ENCODE data around the gene SPARC.

The SPARC gene

GRCh38 chr5:151657114-151657513 is 29.6 kb downstream of the SPARC start:
- no peak for DNase-seq

GRCh38 chr5:151656311-151656710 is 30.4 kb downstream of the SPARC start:
- DNase-seq = no peak

GRCh38 chr5:151651997-151652645 is 34.6 kb downstream of the SPARC start:
- peak; percentile 71 for DNase-seq

GRCh38 chr5:151648988-151649387 is 37.7 kb downstream of the SPARC start:
- DNase-seq = no peak

- DNase-seq = no peak
Observed at GRCh38 chr5:151648089-151648488, 38.6 kb downstream of the SPARC start.

GRCh38 chr5:151647320-151647861 is 39.3 kb downstream of the SPARC start:
- no peak for DNase-seq

GRCh38 chr5:151646334-151646733 is 40.4 kb downstream of the SPARC start:
- DNase-seq = no peak

GRCh38 chr5:151643388-151643787 is 43.3 kb downstream of the SPARC start:
- DNase-seq = no peak

- DNase-seq = no peak
Observed at GRCh38 chr5:151642472-151643140, 44.1 kb downstream of the SPARC start.

- no peak for DNase-seq
Observed at GRCh38 chr5:151638619-151639018, 48.1 kb downstream of the SPARC start.

- no peak for DNase-seq
Observed at GRCh38 chr5:151637676-151638075, 49.0 kb downstream of the SPARC start.

- no peak for DNase-seq
Observed at GRCh38 chr5:151633892-151634291, 52.8 kb downstream of the SPARC start.

- no peak for DNase-seq
Observed at GRCh38 chr5:151632941-151633340, 53.8 kb downstream of the SPARC start.

- no peak for DNase-seq
Observed at GRCh38 chr5:151632524-151632923, 54.2 kb downstream of the SPARC start.

- DNase-seq = no peak
Observed at GRCh38 chr5:151631941-151632340, 54.8 kb downstream of the SPARC start.

- no peak for DNase-seq
Observed at GRCh38 chr5:151630088-151630487, 56.6 kb downstream of the SPARC start.

GRCh38 chr5:151628112-151628823 is 58.4 kb downstream of the SPARC start:
- no peak for DNase-seq

- no peak for DNase-seq
Observed at GRCh38 chr5:151627650-151628049, 59.1 kb downstream of the SPARC start.

- DNase-seq = no peak
Observed at GRCh38 chr5:151625285-151625684, 61.4 kb downstream of the SPARC start.

- no peak for DNase-seq
Observed at GRCh38 chr5:151624476-151624875, 62.2 kb downstream of the SPARC start.

- DNase-seq = no peak
Observed at GRCh38 chr5:151622367-151623088, 64.2 kb downstream of the SPARC start.

GRCh38 chr5:151620461-151620840 is 66.3 kb downstream of the SPARC start:
- DNase-seq = no peak

- DNase-seq = no peak
Observed at GRCh38 chr5:151619812-151620460, 66.8 kb downstream of the SPARC start.
